Tibial nerve (tissue), 4 donors: Measurements from ENCODE around the gene PAPPA2. TPM values are rescaled to one million over a fixed set of nuclear protein-coding genes. Genes with fewer than 3 reads are reported as not detected.
"Not testable (repeated sequence)": the region's sequence is repeated elsewhere in the genome, so short reads cannot be mapped to it uniquely, and the experiment has no call there.

Source experiments
- DNase-seq, 2 donors: peaks; one replicate each; pipeline ENCODE4 v3.0.0-alpha.2; 2019; ENCODE audit warnings: low spot score in 2 of 2
- H3K27ac ChIP-seq, 4 donors: fragments of 200-600 bp; sonication (generic) in 3 of 4; one replicate each; pipeline ENCODE4 v1.5.1; 2017 to 2019; ENCODE audit warnings: mild to moderate bottlenecking in 1 of 4
- H3K27me3 ChIP-seq, 2 donors: fragments of 200-600 bp; sonication (generic) in 1 of 2; one replicate each; pipeline versions ENCODE4 v1.5.1 to v1.6.0; 2017 to 2019
- H3K36me3 ChIP-seq, 3 donors: fragments of 200-600 bp; sonication (generic); one replicate each; pipeline ENCODE4 v1.5.1; 2018 to 2019
- H3K4me1 ChIP-seq, 4 donors: fragments of 200-600 bp; sonication (generic) in 3 of 4; one replicate each; pipeline ENCODE4 v1.5.1; 2017 to 2019
- H3K4me3 ChIP-seq, 4 donors: fragments of 200-600 bp; sonication (generic) in 3 of 4; one replicate each; pipeline ENCODE4 v1.5.1; 2017 to 2019; ENCODE audit warnings: mild to moderate bottlenecking in 1 of 4, moderate library complexity in 1 of 4
- H3K9me3 ChIP-seq, 4 donors: fragments of 200-600 bp; sonication (generic) in 3 of 4; one replicate each; pipeline ENCODE4 v1.5.1; 2017 to 2019
- EP300 ChIP-seq, 2 donors: sonication (generic); formaldehyde crosslinking; IDR thresholded peaks; one replicate each; pipeline ENCODE4 v1.6.1; 2017; ENCODE audit warnings: antibody characterized with exemption in 2 of 2, mild to moderate bottlenecking in 1 of 2
- POLR2A ChIP-seq, 2 donors: fragments of 450-650 bp; IDR thresholded peaks; one replicate each; pipeline ENCODE4 v1.6.1; 2017; ENCODE audit warnings: antibody characterized with exemption in 2 of 2, mild to moderate bottlenecking in 2 of 2, moderate library complexity in 2 of 2
- WGBS, 2 donors: methylation state at CpG; one replicate each; pipeline ENCODE4 v1.1.5; 2018; 5-methylcytosine and 5-hydroxymethylcytosine counted together
- total RNA-seq, 4 donors: library from RNA; depleted of rRNA; stranded (reverse); fragments of >200 nt; gene quantifications; one replicate each; pipeline ENCODE4 v1.1.0, GENCODE V29; 2016
- TF ChIP-seq, protein P1 (sequence below), 5 experiments: fragments of 200-600 bp in 3 of 5; fragments of 450-650 bp in 2 of 5; sonication (generic) in 3 of 5; IDR thresholded peaks; one replicate each; pipeline ENCODE4 v1.5.1; 2016 to 2019; ENCODE audit warnings: antibody characterized with exemption in 5 of 5, mild to moderate bottlenecking in 3 of 5, moderate library complexity in 2 of 5

The PAPPA2 gene
- total RNA-seq, 4 donors from 2014 or later: 0.20 to 0.90 (median 0.21) TPM

DNA sequence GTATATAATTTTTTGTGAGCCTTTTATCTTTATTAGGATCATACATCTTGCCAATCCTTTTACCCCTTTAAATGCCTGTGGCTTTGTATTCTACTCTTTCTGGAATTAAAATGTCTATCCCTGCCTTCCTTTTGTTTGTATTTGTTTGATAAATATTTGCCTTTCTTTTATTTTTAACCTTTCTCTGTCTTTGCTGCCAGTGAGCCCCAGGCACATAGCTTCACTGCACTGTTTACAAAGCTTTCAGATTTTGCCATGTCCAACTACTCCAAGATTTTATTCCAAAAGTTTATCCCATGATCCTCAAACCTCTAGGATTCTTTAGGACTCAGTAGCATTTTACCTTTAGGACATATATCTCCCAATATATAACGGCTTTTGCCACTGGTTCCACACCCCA is 281.2 kb downstream of the PAPPA2 start:
- 89 to 96% methylated on average over 1 of the region's 1 CpG for WGBS, 2 donors

DNA sequence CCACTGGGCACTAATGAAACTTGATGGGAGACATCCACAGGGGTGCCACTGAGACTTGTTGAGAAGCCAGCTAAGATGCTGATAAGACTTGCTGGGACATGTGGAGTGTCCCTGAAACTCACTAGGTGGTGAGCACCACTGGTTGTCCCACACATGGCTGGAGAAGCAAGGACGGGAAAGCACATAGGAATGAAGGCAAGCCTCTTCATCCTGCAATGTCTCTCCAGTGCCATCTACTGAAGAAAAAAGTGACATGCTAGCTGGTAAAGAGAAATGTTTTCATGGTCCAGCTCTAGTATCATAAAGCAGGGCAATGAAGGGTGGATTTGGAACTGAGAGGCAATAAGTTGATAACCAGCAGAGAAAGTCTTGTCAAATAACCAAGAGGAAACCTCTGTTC is 283.0 kb downstream of the PAPPA2 start:
- no peaks in the 10 kb centered on the region for H3K4me1 ChIP-seq
- WGBS, 2 donors: 45 to 68% methylated on average over 1 of the region's 1 CpG
- DNase-seq: no peak
- H3K36me3 ChIP-seq: no peaks in the 10 kb centered on the region
- no peaks in the 10 kb centered on the region for H3K27me3 ChIP-seq
- H3K4me3 ChIP-seq: no peak overlapping the region
- H3K9me3 ChIP-seq: peaks cover 0 to 4% (median 0%) of the 10 kb centered on the region in 4 donors
- no peak overlapping the region for H3K27ac ChIP-seq
- no peak for TF ChIP-seq POLR2A (IDR thresholded peaks at IDR 0.05)

More for the DNA sequence above, 281.2 kb downstream of the PAPPA2 start:
- H3K27ac ChIP-seq: no peak overlapping the region
- H3K36me3 ChIP-seq: no peaks in the 10 kb centered on the region
- H3K27me3 ChIP-seq: no peaks in the 10 kb centered on the region
- TF ChIP-seq POLR2A (IDR thresholded peaks at IDR 0.05): no peak
- TF ChIP-seq, protein P1, sequence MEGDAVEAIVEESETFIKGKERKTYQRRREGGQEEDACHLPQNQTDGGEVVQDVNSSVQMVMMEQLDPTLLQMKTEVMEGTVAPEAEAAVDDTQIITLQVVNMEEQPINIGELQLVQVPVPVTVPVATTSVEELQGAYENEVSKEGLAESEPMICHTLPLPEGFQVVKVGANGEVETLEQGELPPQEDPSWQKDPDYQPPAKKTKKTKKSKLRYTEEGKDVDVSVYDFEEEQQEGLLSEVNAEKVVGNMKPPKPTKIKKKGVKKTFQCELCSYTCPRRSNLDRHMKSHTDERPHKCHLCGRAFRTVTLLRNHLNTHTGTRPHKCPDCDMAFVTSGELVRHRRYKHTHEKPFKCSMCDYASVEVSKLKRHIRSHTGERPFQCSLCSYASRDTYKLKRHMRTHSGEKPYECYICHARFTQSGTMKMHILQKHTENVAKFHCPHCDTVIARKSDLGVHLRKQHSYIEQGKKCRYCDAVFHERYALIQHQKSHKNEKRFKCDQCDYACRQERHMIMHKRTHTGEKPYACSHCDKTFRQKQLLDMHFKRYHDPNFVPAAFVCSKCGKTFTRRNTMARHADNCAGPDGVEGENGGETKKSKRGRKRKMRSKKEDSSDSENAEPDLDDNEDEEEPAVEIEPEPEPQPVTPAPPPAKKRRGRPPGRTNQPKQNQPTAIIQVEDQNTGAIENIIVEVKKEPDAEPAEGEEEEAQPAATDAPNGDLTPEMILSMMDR (IDR thresholded peaks at IDR 0.05): no peak
- no peak for TF ChIP-seq EP300 (IDR thresholded peaks at IDR 0.05)
- no peak overlapping the region for H3K4me3 ChIP-seq
- no peaks in the 10 kb centered on the region for H3K4me1 ChIP-seq
- H3K9me3 ChIP-seq: no peaks in the 10 kb centered on the region
- no peak for DNase-seq

DNA sequence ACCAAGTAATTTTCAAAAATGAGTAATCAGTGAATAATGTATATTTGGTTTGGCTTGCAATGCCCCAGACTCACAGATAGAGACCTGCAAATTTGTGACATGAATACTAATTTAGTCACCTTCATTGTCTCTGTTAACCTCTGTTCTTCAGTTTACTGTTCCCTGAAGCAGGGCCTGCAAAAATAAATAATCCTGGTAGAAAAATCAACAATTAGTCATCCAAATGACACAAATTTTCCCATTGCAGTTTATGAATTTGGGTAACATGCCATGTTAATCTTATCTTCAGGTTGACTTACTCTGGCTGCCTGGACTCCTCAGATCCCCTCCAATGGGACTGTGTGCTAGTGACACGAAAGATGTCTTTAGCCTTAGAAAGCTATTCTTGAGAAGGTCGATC is 289.5 kb downstream of the PAPPA2 start:
- Histone ChIP-seq H3K27me3 (no peaks in the 10 kb centered on the region), H3K36me3 (no peaks in the 10 kb centered on the region), H3K9me3 (peaks cover 0 to 4% (median 0%) of the 10 kb centered on the region in 4 donors), H3K4me3 (no peak overlapping the region), H3K4me1 (no peaks in the 10 kb centered on the region), H3K27ac (no peak overlapping the region)
- DNase-seq: no peak
- TF ChIP-seq EP300 (IDR thresholded peaks at IDR 0.05): no peak
- TF ChIP-seq POLR2A (IDR thresholded peaks at IDR 0.05): no peak
- TF ChIP-seq, protein P1 (IDR thresholded peaks at IDR 0.05): no peak
- WGBS, 2 donors: 84 to 89% methylated on average over 2 of the region's 2 CpGs

DNA sequence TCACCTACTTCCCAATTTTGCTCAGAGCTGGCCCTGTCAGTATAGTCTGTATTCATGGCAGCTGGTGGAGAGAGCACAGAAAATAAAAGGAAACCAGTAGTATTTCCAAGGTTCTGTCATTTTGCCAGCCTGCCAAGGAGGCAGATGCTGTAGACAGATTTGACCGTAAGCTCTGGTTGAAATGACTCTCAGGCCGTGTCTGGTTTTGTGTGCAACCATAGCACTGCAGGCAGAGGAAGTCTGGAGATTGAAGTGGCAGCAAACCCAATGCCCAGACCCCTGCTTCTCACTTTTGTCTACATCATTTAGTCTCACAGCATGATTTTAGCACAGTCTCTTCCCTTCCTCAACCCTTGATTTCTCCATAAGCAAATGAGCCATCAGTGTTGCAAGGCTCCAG is 291.7 kb downstream of the PAPPA2 start:
- Histone ChIP-seq H3K4me1 (no peaks in the 10 kb centered on the region), H3K27me3 (no peaks in the 10 kb centered on the region)
- 50 to 75% methylated on average over 2 of the region's 2 CpGs for WGBS, 2 donors

DNA sequence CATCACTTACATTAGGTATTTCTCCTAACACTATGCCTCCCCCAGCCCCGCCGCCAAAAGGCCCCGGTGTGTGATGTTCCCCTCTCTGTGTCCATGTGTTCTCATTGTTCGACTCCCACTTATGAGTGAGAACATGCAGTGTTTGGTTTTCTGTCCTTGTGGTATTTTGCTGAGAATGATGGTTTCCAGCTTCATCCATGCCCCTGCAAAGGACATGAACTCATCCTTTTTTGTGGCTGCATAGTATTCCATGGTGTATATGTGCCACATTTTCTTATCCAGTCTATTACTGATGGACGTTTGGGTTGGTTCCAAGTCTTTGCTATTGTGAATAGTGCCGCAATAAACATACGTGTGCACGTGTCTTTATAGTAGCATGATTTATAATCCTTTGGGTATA is 293.8 kb downstream of the PAPPA2 start:
- H3K27me3 ChIP-seq, H3K4me1 ChIP-seq, H3K9me3 ChIP-seq, H3K36me3 ChIP-seq, DNase-seq, H3K27ac ChIP-seq, H3K4me3 ChIP-seq: not testable (repeated sequence)
- WGBS, 2 donors: 97% methylated on average over 8 of the region's 8 CpGs

More for the DNA sequence above, 291.7 kb downstream of the PAPPA2 start:
- TF ChIP-seq EP300 (IDR thresholded peaks at IDR 0.05) (no peak), POLR2A (IDR thresholded peaks at IDR 0.05) (no peak)
- TF ChIP-seq, protein P1 (IDR thresholded peaks at IDR 0.05): no peak
- Histone ChIP-seq H3K4me3 (no peak overlapping the region), H3K27ac (no peak overlapping the region), H3K36me3 (no peaks in the 10 kb centered on the region), H3K9me3 (peaks cover 0 to 4% (median 0%) of the 10 kb centered on the region in 4 donors)
- DNase-seq: no peak

DNA sequence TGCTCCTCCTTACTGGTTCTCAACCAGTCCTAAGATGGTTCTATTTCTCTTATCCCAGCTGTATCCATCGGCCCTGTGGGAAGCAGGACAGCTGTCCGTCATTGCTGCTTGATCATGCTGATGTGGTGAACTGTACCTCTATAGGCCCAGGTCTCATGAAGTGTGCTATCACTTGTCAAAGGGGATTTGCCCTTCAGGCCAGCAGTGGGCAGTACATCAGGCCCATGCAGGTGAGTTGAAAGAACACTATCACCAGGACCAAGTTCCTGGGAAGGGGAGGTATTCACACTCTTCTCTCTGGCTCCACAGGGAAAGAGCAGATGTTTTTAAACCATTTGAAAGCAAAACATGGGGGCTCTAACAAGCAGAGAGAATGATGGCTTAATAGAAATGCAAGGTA is 302.6 kb downstream of the PAPPA2 start:
- no peak for DNase-seq
- TF ChIP-seq EP300 (IDR thresholded peaks at IDR 0.05): no peak
- no peak for TF ChIP-seq POLR2A (IDR thresholded peaks at IDR 0.05)
- TF ChIP-seq, protein P1 (IDR thresholded peaks at IDR 0.05): no peak
- H3K27me3 ChIP-seq: no peaks in the 10 kb centered on the region
- no peak overlapping the region for H3K4me3 ChIP-seq
- no peaks in the 10 kb centered on the region for H3K36me3 ChIP-seq
- WGBS, 2 donors: 76 to 89% methylated on average over 2 of the region's 2 CpGs
- no peaks in the 10 kb centered on the region for H3K4me1 ChIP-seq
- no peak overlapping the region for H3K27ac ChIP-seq
- H3K9me3 ChIP-seq: no peaks in the 10 kb centered on the region
